ENCODE measurements around the gene KIRREL3. TPM values are rescaled to one million over a fixed set of nuclear protein-coding genes. Genes with fewer than 3 reads are reported as not detected.

The KIRREL3 gene
- polyA plus RNA-seq, 1 donor (not counting 4 experiments of a cell fraction or from before 2014, with no cell fraction given) = 0.04 TPM

DNA sequence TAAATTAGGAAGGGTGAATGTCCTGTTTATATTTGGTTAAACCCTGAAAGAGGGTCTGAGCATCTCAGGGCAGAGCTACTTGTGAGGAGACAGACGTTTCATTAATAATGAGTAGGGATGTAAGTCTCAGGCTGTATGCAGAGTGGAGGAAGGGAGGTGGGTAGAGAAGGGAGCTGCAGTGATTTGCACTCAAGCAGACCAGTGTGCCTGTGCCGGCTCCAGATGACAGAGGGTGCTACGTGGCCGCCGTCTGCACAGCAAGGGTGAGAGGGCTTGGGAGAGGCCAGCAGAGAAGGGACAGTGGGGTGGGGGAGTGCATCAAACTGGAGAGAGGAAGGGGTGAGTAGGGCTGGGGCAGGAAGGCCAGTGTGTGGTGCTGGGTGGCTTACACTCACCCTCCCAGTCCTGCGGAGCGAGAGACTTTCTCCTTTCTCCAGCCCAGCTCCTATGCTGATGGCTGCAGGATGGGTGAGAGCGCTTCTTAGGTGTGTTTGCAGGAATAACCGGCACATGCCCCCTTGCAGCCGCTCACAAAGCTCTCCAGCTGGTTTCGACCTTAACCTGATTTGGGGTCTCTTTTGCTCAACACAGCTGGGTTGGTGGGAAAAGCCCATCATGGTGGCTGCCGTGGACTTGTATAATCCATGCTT lies 514.5 kb downstream of the KIRREL3 start:
- H4K20me1 ChIP-seq (ENCODE audit: control insufficient read depth, extremely low read depth, insufficient read depth, low read length) = no peaks in the 10 kb centered on the region
- H2AFZ ChIP-seq (ENCODE audit: control insufficient read depth, low read length) = no peak overlapping the region
- no peak overlapping the region for H3K4me2 ChIP-seq (ENCODE audit: control insufficient read depth, extremely low read depth, insufficient read depth, low read depth, low read length)
- no peak overlapping the region for H3K4me3 ChIP-seq (ENCODE audit: control insufficient read depth in 2 of 3, extremely low read depth in 1 of 3, insufficient read depth in 2 of 3, low read depth in 1 of 3, low read length in 3 of 3)
- FAIRE-seq = no peak
- dilution Hi-C loops (cut with MboI; ENCODE audit: extremely low pct_ligation_motif_present, low sequenced_read_pairs) = no loop called here
- H3K9me3 ChIP-seq (ENCODE audit: control insufficient read depth, low read depth, low read length) = no peaks in the 10 kb centered on the region
- H3K9ac ChIP-seq (ENCODE audit: control insufficient read depth, extremely low read depth, insufficient read depth, low read length) = no peak overlapping the region
- no peaks in the 10 kb centered on the region for H3K4me1 ChIP-seq (ENCODE audit: control insufficient read depth, extremely low read depth, insufficient read depth, low read length)
- no peak overlapping the region for H3K27ac ChIP-seq (ENCODE audit: control insufficient read depth, insufficient read depth, low read length)
- H3K36me3 ChIP-seq (ENCODE audit: control insufficient read depth in 2 of 2, extremely low read depth in 1 of 2, insufficient read depth in 2 of 2, low read length in 2 of 2) = no peaks in the 10 kb centered on the region
- no peaks in the 10 kb centered on the region for H3K27me3 ChIP-seq (ENCODE audit: control insufficient read depth, extremely low read depth, insufficient read depth, low read length)
- no peaks in the 10 kb centered on the region for H3K9me1 ChIP-seq (ENCODE audit: control insufficient read depth, extremely low read depth, insufficient read depth, low read length)
- no peak for DNase-seq (ENCODE audit: low read depth, low spot score)
- H3K79me2 ChIP-seq (ENCODE audit: control insufficient read depth, insufficient read depth, low read length) = no peaks in the 10 kb centered on the region
- TF ChIP-seq, protein P1, sequence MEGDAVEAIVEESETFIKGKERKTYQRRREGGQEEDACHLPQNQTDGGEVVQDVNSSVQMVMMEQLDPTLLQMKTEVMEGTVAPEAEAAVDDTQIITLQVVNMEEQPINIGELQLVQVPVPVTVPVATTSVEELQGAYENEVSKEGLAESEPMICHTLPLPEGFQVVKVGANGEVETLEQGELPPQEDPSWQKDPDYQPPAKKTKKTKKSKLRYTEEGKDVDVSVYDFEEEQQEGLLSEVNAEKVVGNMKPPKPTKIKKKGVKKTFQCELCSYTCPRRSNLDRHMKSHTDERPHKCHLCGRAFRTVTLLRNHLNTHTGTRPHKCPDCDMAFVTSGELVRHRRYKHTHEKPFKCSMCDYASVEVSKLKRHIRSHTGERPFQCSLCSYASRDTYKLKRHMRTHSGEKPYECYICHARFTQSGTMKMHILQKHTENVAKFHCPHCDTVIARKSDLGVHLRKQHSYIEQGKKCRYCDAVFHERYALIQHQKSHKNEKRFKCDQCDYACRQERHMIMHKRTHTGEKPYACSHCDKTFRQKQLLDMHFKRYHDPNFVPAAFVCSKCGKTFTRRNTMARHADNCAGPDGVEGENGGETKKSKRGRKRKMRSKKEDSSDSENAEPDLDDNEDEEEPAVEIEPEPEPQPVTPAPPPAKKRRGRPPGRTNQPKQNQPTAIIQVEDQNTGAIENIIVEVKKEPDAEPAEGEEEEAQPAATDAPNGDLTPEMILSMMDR (optimal IDR thresholded peaks at IDR 0.05 in 1 of 3, IDR thresholded peaks at IDR 0.05 in 1 of 3, conservative IDR thresholded peaks at IDR 0.05 in 1 of 3; ENCODE audit: extremely low read depth in 1 of 3, insufficient read depth in 2 of 3, low read length in 3 of 3) = no peak
- no peak for TF ChIP-seq EZH2 (IDR thresholded peaks at IDR 0.05; ENCODE audit: low read length)

DNA sequence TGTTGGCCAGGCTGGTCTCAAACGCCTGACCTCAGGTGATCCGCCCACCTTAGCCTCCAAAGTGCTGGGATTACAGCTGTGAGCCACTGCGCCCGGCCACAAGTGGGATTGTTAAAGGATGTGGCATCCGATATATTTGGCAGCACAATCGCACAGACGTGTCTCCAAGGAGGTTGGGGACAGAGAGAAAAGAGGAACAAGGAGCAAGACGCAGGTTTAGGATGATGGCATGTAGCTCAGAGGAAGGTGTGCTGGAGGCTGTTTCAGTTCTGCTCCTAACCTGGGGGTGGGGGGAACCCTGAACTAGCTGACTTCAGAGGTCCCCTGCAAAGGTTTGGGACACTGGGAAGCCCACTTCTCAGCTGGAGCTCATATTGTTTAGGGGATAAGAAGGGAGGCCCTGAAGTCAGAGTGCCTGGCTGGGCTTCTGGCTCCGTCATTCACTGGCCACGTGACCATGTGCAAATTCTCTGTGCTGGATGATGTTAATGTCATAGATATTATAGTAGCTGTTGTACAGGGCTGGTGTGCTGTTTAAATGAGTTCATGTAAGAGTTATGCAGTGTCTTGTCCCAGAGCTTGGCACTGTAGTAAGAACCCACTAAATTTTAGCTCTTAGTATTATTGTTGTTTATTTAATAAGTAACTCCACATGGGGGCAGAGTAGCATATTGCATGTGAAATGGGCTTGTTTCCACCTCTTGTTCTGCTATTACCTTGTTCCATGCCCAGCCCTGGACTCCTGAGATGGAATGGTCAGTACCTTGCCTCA lies 515.4 kb downstream of the KIRREL3 start:
- peaks cover 4% of the 10 kb centered on the region for H3K4me1 ChIP-seq (ENCODE audit: control insufficient read depth, extremely low read depth, insufficient read depth, low read length)
- no peaks in the 10 kb centered on the region for H3K9me3 ChIP-seq (ENCODE audit: control insufficient read depth, low read depth, low read length)
- no peak overlapping the region for H3K4me2 ChIP-seq (ENCODE audit: control insufficient read depth, extremely low read depth, insufficient read depth, low read depth, low read length)
- H3K79me2 ChIP-seq (ENCODE audit: control insufficient read depth, insufficient read depth, low read length) = no peaks in the 10 kb centered on the region
- TF ChIP-seq, protein P1 (optimal IDR thresholded peaks at IDR 0.05 in 1 of 3, IDR thresholded peaks at IDR 0.05 in 1 of 3, conservative IDR thresholded peaks at IDR 0.05 in 1 of 3; ENCODE audit: extremely low read depth in 1 of 3, insufficient read depth in 2 of 3, low read length in 3 of 3) = peak in 2 of 3 experiments; percentile 15 to 36
- no peak for TF ChIP-seq EZH2 (IDR thresholded peaks at IDR 0.05; ENCODE audit: low read length)
- H3K36me3 ChIP-seq (ENCODE audit: control insufficient read depth in 2 of 2, extremely low read depth in 1 of 2, insufficient read depth in 2 of 2, low read length in 2 of 2) = no peaks in the 10 kb centered on the region
- no peaks in the 10 kb centered on the region for H3K27me3 ChIP-seq (ENCODE audit: control insufficient read depth, extremely low read depth, insufficient read depth, low read length)
- no peak overlapping the region for H3K27ac ChIP-seq (ENCODE audit: control insufficient read depth, insufficient read depth, low read length)
- H2AFZ ChIP-seq (ENCODE audit: control insufficient read depth, low read length) = no peak overlapping the region
- DNase-seq (ENCODE audit: low read depth, low spot score) (no peak), FAIRE-seq (no peak)
- dilution Hi-C loops (cut with MboI; ENCODE audit: extremely low pct_ligation_motif_present, low sequenced_read_pairs) = no loop called here
- H3K9ac ChIP-seq (ENCODE audit: control insufficient read depth, extremely low read depth, insufficient read depth, low read length) = no peak overlapping the region
- H4K20me1 ChIP-seq (ENCODE audit: control insufficient read depth, extremely low read depth, insufficient read depth, low read length) = no peaks in the 10 kb centered on the region
- H3K4me3 ChIP-seq (ENCODE audit: control insufficient read depth in 2 of 3, extremely low read depth in 1 of 3, insufficient read depth in 2 of 3, low read depth in 1 of 3, low read length in 3 of 3) = no peak overlapping the region
- H3K9me1 ChIP-seq (ENCODE audit: control insufficient read depth, extremely low read depth, insufficient read depth, low read length) = no peaks in the 10 kb centered on the region
